CD8-positive, alpha-beta memory T cell (primary cell): ENCODE data around the gene IFITM10. TPM values are rescaled to one million over a fixed set of nuclear protein-coding genes. Genes with fewer than 3 reads are reported as not detected.

Experiments
- CTCF ChIA-PET: fragments of 350-600 bp; sonication (Branson Sonifier 250); formaldehyde crosslinking; loops from one replicate; lab custom pipeline; 2021; ENCODE audit warnings: antibody characterized with exemption; lab: Charles Lee
- POLR2A ChIA-PET: fragments of 350-600 bp; sonication (Branson Sonifier 250); formaldehyde crosslinking; loops from one replicate; lab custom pipeline; 2021; ENCODE audit warnings: antibody characterized with exemption; lab: Charles Lee
- DNase-seq, 5 donors: peaks; one replicate each; pipeline versions ENCODE4 v3.0.0 to v3.0.0-alpha.2; 2020 to 2022; ENCODE audit warnings: mixed read lengths in 1 of 5
- H3K27ac ChIP-seq: one replicate; pipeline ENCODE4 v1.7.0; 2013; ENCODE audit warnings: low read depth, mild to moderate bottlenecking, low read length, moderate library complexity
- H3K27me3 ChIP-seq: 2 replicates; pipeline ENCODE4 v1.7.0; 2013; ENCODE audit warnings: low read length, mild to moderate bottlenecking; ENCODE audit not compliant: insufficient read depth, poor library complexity, severe bottlenecking
- H3K36me3 ChIP-seq: 2 replicates; pipeline ENCODE4 v1.7.0; 2013; ENCODE audit warnings: mild to moderate bottlenecking, low read length, moderate library complexity; ENCODE audit not compliant: insufficient read depth
- H3K4me1 ChIP-seq: 2 replicates; pipeline ENCODE4 v1.7.0; 2013; ENCODE audit warnings: mild to moderate bottlenecking, low read length, moderate library complexity; ENCODE audit not compliant: insufficient read depth
- H3K4me3 ChIP-seq: 2 replicates; pipeline ENCODE4 v1.7.0; 2013; ENCODE audit warnings: mild to moderate bottlenecking, low read length
- H3K9me3 ChIP-seq: 2 replicates; pipeline ENCODE4 v1.7.0; 2013; ENCODE audit warnings: mild to moderate bottlenecking, low read length
- H3K27ac Mint-ChIP-seq, 8 donors: one replicate each; pipeline ENCODE4 v1.8.0; 2020 to 2021; ENCODE audit warnings: mixed read lengths in 8 of 8, mild to moderate bottlenecking in 6 of 8, inconsistent platforms in 3 of 8, moderate library complexity in 3 of 8
- H3K27me3 Mint-ChIP-seq, 2 donors: one replicate each; pipeline ENCODE4 v1.8.0; 2020 to 2021; ENCODE audit warnings: mixed read lengths in 2 of 2, mild to moderate bottlenecking in 1 of 2, moderate library complexity in 1 of 2
- H3K36me3 Mint-ChIP-seq, 3 donors: one replicate each; pipeline ENCODE4 v1.8.0; 2020 to 2021; ENCODE audit warnings: mixed read lengths in 3 of 3, inconsistent platforms in 1 of 3, mild to moderate bottlenecking in 1 of 3
- H3K4me1 Mint-ChIP-seq, 3 donors: one replicate each; pipeline ENCODE4 v1.8.0; 2020 to 2021; ENCODE audit warnings: mixed read lengths in 3 of 3, inconsistent platforms in 1 of 3, mild to moderate bottlenecking in 1 of 3
- H3K4me3 Mint-ChIP-seq, 7 donors: one replicate each; pipeline ENCODE4 v1.8.0; 2020 to 2021; ENCODE audit warnings: mixed read lengths in 7 of 7, mild to moderate bottlenecking in 6 of 7, moderate library complexity in 4 of 7, inconsistent platforms in 2 of 7
- H3K9me3 Mint-ChIP-seq, 5 donors: one replicate each; pipeline ENCODE4 v1.8.0; 2020 to 2022; ENCODE audit warnings: mixed read lengths in 5 of 5, mild to moderate bottlenecking in 3 of 5, moderate library complexity in 2 of 5, inconsistent platforms in 1 of 5
- polyA plus RNA-seq: library from polyadenylated mRNA; unstranded; fragments of 300-500 nt; fragmentation: Illumina TruSeq; gene quantifications from one replicate; pipeline ENCODE4 v1.2.3, GENCODE V29; 2021
- total RNA-seq, 2 experiments: library from RNA; stranded (reverse); gene quantifications; one replicate each; pipeline ENCODE4 v1.2.3, GENCODE V29; 2021

IFITM10 gene
- total RNA-seq = under 1 TPM; 0.39 to 0.95 TPM
- 0.10 TPM for polyA plus RNA-seq

DNA sequence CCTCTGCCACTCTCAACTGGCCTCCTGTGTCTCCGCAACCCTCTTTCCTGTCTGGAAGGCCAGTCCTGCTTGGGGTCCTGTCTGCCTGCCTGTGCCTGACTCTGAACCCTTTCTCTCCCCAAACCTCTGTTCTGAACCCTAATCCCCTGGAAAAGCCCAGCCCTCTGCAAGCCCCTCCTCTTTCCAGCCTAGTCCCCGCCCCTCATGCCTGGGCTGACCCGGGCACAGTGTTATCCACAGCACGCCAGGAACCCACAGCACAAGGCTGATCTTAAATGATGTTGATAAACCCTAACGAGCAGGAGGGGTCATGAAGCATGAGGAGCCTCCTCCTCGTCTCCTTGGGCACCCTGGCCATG is at the start of gene IFITM10:
Gene IFITM10 (minus strand): TSS at position 115 of the 359 bp plus-strand sequence. CDS start 153 bp downstream, outside the sequence.
- peaks cover 29% of the 10 kb centered on the region for H3K4me1 ChIP-seq
- ChIA-PET CTCF (interaction anchor here (1.8 kb wide), 1 partner anchor 56 kb away, joined by 5 read pairs; no protein-coding TSS in a partner anchor), POLR2A (no interaction called here)

DNA sequence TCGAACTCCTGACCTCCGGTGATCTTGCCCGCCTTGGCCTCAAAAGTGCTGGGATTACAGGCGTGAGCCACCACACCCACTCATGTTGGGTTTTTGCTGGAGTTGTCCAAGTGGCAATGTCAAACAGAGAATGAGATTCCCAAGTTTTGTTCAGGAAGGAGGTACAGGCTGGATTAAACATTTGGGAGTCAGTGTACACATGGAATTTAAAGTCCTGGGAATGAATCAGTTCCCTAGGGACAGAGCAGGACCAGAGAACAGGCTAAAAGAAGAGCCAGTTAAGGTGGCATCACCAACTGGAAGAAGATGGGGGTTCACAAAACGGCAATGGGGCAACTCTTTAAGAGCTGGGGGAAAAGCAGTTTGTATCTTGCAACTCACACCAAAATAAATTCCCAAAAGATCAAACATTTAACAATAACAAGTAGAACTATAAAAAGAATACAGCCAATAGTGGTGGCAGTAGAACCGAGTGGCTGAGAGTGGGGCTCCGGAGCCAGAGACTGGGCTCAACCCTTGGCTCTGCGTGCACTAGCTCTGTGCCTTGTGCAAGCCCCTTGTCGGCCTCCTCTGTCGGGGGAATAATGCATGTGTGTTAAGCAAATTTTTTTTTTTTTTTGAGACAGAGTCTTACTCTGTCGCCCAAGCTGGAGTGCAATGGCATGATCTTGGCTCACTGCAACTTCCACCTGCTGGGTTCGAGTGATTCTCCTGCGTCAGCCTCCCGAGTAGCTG is 47.2 kb upstream of the IFITM10 start:
- Mint-ChIP-seq H3K4me1 (peaks cover 2 to 7% (median 5%) of the 10 kb centered on the region in 3 donors), H3K27me3 (peaks cover 12 to 45% of the 10 kb centered on the region in 2 donors), H3K27ac (no peak overlapping the region), H3K36me3 (peaks cover 0 to 2% (median 0%) of the 10 kb centered on the region in 3 donors), H3K4me3 (no peak overlapping the region), H3K9me3 (peaks cover 0 to 12% (median 3%) of the 10 kb centered on the region in 5 donors)
- no peak for DNase-seq
- Histone ChIP-seq H3K27me3 (no peaks in the 10 kb centered on the region), H3K4me3 (no peak overlapping the region), H3K9me3 (no peaks in the 10 kb centered on the region), H3K36me3 (no peaks in the 10 kb centered on the region), H3K27ac (no peak overlapping the region), H3K4me1 (no peaks in the 10 kb centered on the region)
- ChIA-PET POLR2A (no interaction called here), CTCF (interaction anchor here (1.9 kb wide), 1 partner anchor 35 kb away, joined by 5 read pairs; no protein-coding TSS in a partner anchor)

More for the DNA sequence above, at the start of gene IFITM10:
- Histone ChIP-seq H3K36me3 (no peaks in the 10 kb centered on the region), H3K27me3 (peaks cover 6% of the 10 kb centered on the region), H3K27ac (no peak within 1 kb of the TSS), H3K4me3 (no peak within 1 kb of the TSS), H3K9me3 (no peaks in the 10 kb centered on the region)
- no peak for DNase-seq
- peaks cover 12% of the 10 kb centered on the region in 2 donors for H3K27me3 Mint-ChIP-seq
- H3K27ac Mint-ChIP-seq = peak within 1 kb of the TSS in 3 of 8 donors; percentile 39 to 92 (median 50)
- H3K4me1 Mint-ChIP-seq = peaks cover 23 to 37% (median 26%) of the 10 kb centered on the region in 3 donors
- peak within 1 kb of the TSS in 6 of 7 donors; percentile 29 to 82 (median 60) for H3K4me3 Mint-ChIP-seq
- no peaks in the 10 kb centered on the region for H3K9me3 Mint-ChIP-seq
- peaks cover 0 to 24% (median under 1%) of the 10 kb centered on the region in 3 donors for H3K36me3 Mint-ChIP-seq

DNA sequence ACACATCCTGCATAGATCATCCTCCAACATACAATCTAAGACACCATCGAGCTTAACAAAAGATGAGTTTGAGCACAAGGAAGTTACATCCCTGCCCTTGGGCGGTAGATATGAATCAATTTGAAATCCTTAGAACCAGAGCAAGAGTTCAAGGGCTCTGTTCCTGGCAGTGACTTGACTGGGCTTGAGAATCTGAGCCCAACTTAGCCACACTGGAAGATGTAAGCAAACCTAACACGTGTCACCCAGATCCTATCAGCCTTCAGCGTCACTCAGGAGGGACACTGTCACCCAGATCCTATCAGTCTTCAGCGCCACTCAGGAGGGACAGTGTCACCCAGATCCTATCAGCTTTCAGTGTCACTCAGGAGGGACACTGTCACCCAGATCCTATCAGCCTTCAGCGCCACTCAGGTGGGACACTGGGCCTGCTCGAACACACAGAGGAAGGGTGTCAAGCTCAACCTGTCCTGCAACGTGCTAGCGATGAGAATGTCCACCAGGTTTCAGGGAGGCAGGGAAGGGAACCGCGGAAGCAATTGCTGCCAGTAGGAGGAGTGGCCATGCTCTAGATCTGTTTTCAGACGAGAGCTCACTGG is 46.1 kb upstream of the IFITM10 start:
- no peak overlapping the region for H3K27ac Mint-ChIP-seq
- peaks cover 0 to 13% (median 4%) of the 10 kb centered on the region in 5 donors for H3K9me3 Mint-ChIP-seq
- peaks cover 0 to 3% (median 0%) of the 10 kb centered on the region in 3 donors for H3K36me3 Mint-ChIP-seq
- peaks cover 8 to 11% (median 8%) of the 10 kb centered on the region in 3 donors for H3K4me1 Mint-ChIP-seq
- Histone ChIP-seq H3K27me3 (no peaks in the 10 kb centered on the region), H3K9me3 (no peaks in the 10 kb centered on the region), H3K4me1 (no peaks in the 10 kb centered on the region), H3K36me3 (no peaks in the 10 kb centered on the region), H3K27ac (no peak overlapping the region), H3K4me3 (no peak overlapping the region)
- H3K4me3 Mint-ChIP-seq = no peak overlapping the region
- peaks cover 12 to 51% of the 10 kb centered on the region in 2 donors for H3K27me3 Mint-ChIP-seq
- POLR2A ChIA-PET = no interaction called here
- no peak for DNase-seq
- CTCF ChIA-PET = interaction anchor here (1.2 to 1.9 kb wide), 2 partner anchors 36 to 103 kb away, joined by 4 to 5 read pairs; no protein-coding TSS in a partner anchor

DNA sequence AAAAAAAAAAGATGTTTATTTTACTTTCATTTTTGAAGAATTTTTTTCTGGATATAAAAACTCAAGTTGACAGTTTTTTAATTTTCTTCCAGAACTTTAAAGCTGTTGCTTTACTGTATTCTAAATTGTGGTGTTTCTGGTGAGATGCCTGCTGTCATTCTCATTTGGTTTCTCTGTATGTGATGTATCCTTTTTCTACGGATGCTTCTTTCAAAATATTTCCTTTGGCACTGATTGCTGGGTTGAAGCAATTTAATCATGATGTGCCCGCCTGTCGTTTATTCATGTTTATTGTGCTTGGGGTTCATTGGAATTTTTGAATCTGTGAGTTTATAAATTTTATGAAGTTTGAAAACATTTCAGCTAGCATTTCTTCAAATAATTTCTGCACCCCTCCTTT is 42.7 kb upstream of the IFITM10 start:
- Mint-ChIP-seq H3K27me3 (peaks cover 10 to 30% of the 10 kb centered on the region in 2 donors), H3K36me3 (peaks cover 0 to 3% (median 0%) of the 10 kb centered on the region in 3 donors), H3K27ac (no peak overlapping the region), H3K4me1 (peaks cover 8 to 11% (median 8%) of the 10 kb centered on the region in 3 donors), H3K4me3 (peak overlapping the region in 3 of 7 donors; percentile 65 to 87 (median 79)), H3K9me3 (peaks cover 0 to 13% (median 4%) of the 10 kb centered on the region in 5 donors)
- H3K4me1 ChIP-seq = no peaks in the 10 kb centered on the region
- DNase-seq = no peak
- POLR2A ChIA-PET = interaction anchor here (0.9 kb wide), 1 partner anchor 36 kb away, joined by 4 read pairs; no protein-coding TSS in a partner anchor
- H3K4me3 ChIP-seq = no peak overlapping the region
- H3K36me3 ChIP-seq = no peaks in the 10 kb centered on the region
- no peaks in the 10 kb centered on the region for H3K9me3 ChIP-seq
- CTCF ChIA-PET = interaction anchor here (3.5 kb wide), 1 partner anchor 99 kb away, joined by 11 read pairs; no protein-coding TSS in a partner anchor
- H3K27ac ChIP-seq = no peak overlapping the region
- no peaks in the 10 kb centered on the region for H3K27me3 ChIP-seq

DNA sequence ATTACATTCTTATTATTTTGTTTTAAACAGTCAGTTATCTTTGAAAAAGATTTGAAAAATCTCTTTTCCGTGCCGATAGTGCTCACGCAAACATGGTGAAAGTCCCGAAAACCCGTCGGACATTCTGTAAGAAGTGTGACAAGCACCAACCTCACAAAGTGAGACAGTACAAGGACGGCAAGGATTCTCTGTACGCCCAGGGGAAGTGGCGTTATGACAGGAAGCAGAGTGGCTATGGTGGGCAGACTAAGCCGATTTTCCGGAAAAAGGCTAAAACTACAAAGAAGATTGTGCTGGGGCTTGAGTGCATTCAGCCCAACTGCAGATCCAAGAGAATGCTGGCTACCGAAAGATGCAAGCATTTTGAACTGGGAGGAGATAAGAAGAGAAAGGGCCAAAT is 42.1 kb upstream of the IFITM10 start:
- ChIA-PET POLR2A (interaction anchor here (0.9 kb wide), 1 partner anchor 35 kb away, joined by 4 read pairs; no protein-coding TSS in a partner anchor), CTCF (interaction anchor here (3.5 kb wide), 1 partner anchor 99 kb away, joined by 11 read pairs; no protein-coding TSS in a partner anchor)
- peaks cover 8 to 11% (median 8%) of the 10 kb centered on the region in 3 donors for H3K4me1 Mint-ChIP-seq
- no peaks in the 10 kb centered on the region for H3K4me1 ChIP-seq
- peak overlapping the region; percentile 49 to 87 (median 76) for H3K4me3 Mint-ChIP-seq
- no peaks in the 10 kb centered on the region for H3K36me3 ChIP-seq
- H3K27me3 ChIP-seq = no peaks in the 10 kb centered on the region
- peaks cover 0 to 3% (median 0%) of the 10 kb centered on the region in 3 donors for H3K36me3 Mint-ChIP-seq
- H3K9me3 Mint-ChIP-seq = peaks cover 0 to 13% (median 4%) of the 10 kb centered on the region in 5 donors
- H3K9me3 ChIP-seq = no peaks in the 10 kb centered on the region
- no peak overlapping the region for H3K27ac ChIP-seq
- peak in 1 of 5 donors; percentile 5 for DNase-seq
- peaks cover 10 to 27% of the 10 kb centered on the region in 2 donors for H3K27me3 Mint-ChIP-seq
- peak overlapping the region; percentile 14 to 89 (median 69) for H3K27ac Mint-ChIP-seq
- H3K4me3 ChIP-seq = no peak overlapping the region

DNA sequence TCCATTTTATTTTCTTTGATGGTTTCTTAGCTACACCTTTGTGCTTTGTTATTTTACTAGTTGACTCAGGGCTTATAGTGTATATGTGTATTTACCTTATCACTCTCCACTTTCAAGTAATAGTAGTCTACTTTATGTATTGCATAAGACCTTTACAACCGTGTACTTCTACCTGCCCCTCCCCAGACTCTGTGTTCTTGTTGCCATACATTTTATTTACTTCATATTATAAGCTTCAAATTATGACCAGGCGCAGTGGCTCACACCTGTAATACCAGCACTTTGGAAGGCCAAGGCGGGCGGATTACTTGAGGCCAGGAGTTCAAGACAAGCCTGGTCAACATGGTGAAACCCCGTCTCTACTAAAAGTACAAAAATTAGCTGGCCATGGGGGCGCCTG is 41.5 kb upstream of the IFITM10 start:
- ChIA-PET CTCF (interaction anchor here (3.5 kb wide), 1 partner anchor 98 kb away, joined by 11 read pairs; no protein-coding TSS in a partner anchor), POLR2A (no interaction called here)
- no peak overlapping the region for H3K27ac ChIP-seq

DNA sequence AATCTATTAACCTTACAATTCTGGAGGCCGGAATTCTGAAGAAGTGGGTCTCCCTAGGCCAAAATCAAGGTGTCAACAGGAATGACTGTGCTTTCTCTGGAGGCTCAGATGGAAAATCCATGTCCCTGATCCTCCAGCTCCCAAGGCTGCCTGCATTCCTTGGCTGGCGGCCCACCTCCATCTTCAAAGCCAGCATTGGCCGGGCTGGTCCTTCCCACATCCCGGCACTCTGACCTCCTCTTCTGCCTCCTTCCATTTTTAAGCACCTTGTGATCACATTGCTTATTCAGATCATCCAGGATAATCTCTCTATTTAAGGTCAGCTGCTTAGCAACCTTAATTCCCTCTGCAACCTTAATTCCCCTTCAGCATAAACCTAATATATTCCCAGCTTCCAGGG is 36.1 kb upstream of the IFITM10 start:
- H3K36me3 Mint-ChIP-seq = no peaks in the 10 kb centered on the region
- no peaks in the 10 kb centered on the region for H3K4me1 Mint-ChIP-seq
- no peaks in the 10 kb centered on the region for H3K9me3 Mint-ChIP-seq
- H3K4me3 ChIP-seq = no peak overlapping the region
- ChIA-PET POLR2A (interaction anchor here (0.7 kb wide), 1 partner anchor 35 kb away, joined by 4 read pairs; no protein-coding TSS in a partner anchor), CTCF (interaction anchor here (1.2 kb wide), 1 partner anchor 92 kb away, joined by 3 read pairs; no protein-coding TSS in a partner anchor)
- no peaks in the 10 kb centered on the region for H3K36me3 ChIP-seq
- H3K4me3 Mint-ChIP-seq = no peak overlapping the region
- no peak overlapping the region for H3K27ac ChIP-seq
- H3K9me3 ChIP-seq = no peaks in the 10 kb centered on the region
- peaks cover 0 to 9% of the 10 kb centered on the region in 2 donors for H3K27me3 Mint-ChIP-seq
- no peak overlapping the region for H3K27ac Mint-ChIP-seq
- H3K4me1 ChIP-seq = no peaks in the 10 kb centered on the region
- no peak for DNase-seq
- H3K27me3 ChIP-seq = no peaks in the 10 kb centered on the region

More for the DNA sequence above, 41.5 kb upstream of the IFITM10 start:
- H3K36me3 ChIP-seq = no peaks in the 10 kb centered on the region
- H3K9me3 ChIP-seq = no peaks in the 10 kb centered on the region
- no peaks in the 10 kb centered on the region for H3K27me3 ChIP-seq
- DNase-seq = no peak
- H3K4me3 Mint-ChIP-seq = peak overlapping the region in 2 of 7 donors; percentile 12 to 86
- H3K4me1 Mint-ChIP-seq = peaks cover 8 to 11% (median 8%) of the 10 kb centered on the region in 3 donors
- no peaks in the 10 kb centered on the region for H3K4me1 ChIP-seq
- H3K9me3 Mint-ChIP-seq = peaks cover 0 to 13% (median 4%) of the 10 kb centered on the region in 5 donors
- peaks cover 0 to 3% (median 0%) of the 10 kb centered on the region in 3 donors for H3K36me3 Mint-ChIP-seq
- no peak overlapping the region for H3K4me3 ChIP-seq
- peaks cover 10 to 24% of the 10 kb centered on the region in 2 donors for H3K27me3 Mint-ChIP-seq
- H3K27ac Mint-ChIP-seq = no peak overlapping the region
